MM.1S (cell line): ENCODE results near the gene GPATCH2.

ENCODE experiments used
- DNase-seq: peaks from one replicate; pipeline ENCODE4 v3.0.0-alpha.2; 2015
- H2AFZ ChIP-seq: fragments of 300-600 bp; sonication (generic); 2 replicates; pipeline ENCODE4 v1.6.0; 2016; ENCODE audit warnings: antibody characterized with exemption, low read length
- H3F3A ChIP-seq: fragments of 300-600 bp; sonication (generic); 2 replicates; pipeline ENCODE4 v1.6.1; 2016; ENCODE audit warnings: mild to moderate bottlenecking, antibody characterized with exemption, low read length, moderate library complexity, mixed read lengths; ENCODE audit not compliant: insufficient read depth
- H3K27ac ChIP-seq: fragments of 300-600 bp; sonication (generic); 2 replicates; pipeline ENCODE4 v1.5.1; 2016; ENCODE audit warnings: mild to moderate bottlenecking, low read length
- H3K27me3 ChIP-seq: fragments of 300-600 bp; sonication (generic); replicated peaks from 2 replicates; pipeline ENCODE4 v1.6.0; 2016; ENCODE audit warnings: low read length; ENCODE audit not compliant: insufficient read depth
- H3K36me3 ChIP-seq: fragments of 300-600 bp; sonication (generic); replicated peaks from 2 replicates; pipeline ENCODE4 v1.6.1; 2016; ENCODE audit warnings: mild to moderate bottlenecking, low read length, mixed read lengths; ENCODE audit not compliant: insufficient read depth
- H3K4me1 ChIP-seq: fragments of 300-600 bp; sonication (generic); 2 replicates; pipeline ENCODE4 v1.6.1; 2016; ENCODE audit warnings: low read length, mixed read lengths
- H3K4me2 ChIP-seq: fragments of 300-600 bp; sonication (generic); 2 replicates; pipeline ENCODE4 v1.6.0; 2016; ENCODE audit warnings: low read depth, low read length
- H3K4me3 ChIP-seq: fragments of 300-600 bp; sonication (generic); 2 replicates; pipeline ENCODE4 v1.5.1; 2016; ENCODE audit warnings: low read length, mixed read lengths
- H3K79me2 ChIP-seq: fragments of 300-600 bp; sonication (generic); 2 replicates; pipeline ENCODE4 v1.6.1; 2016; ENCODE audit warnings: mixed run types, low read length, mixed read lengths
- H3K9ac ChIP-seq: fragments of 300-600 bp; sonication (generic); 2 replicates; pipeline ENCODE4 v1.6.1; 2016; ENCODE audit warnings: low read length, mixed read lengths
- H3K9me2 ChIP-seq: fragments of 300-600 bp; sonication (generic); replicated peaks from 2 replicates; pipeline ENCODE4 v1.6.1; 2016; ENCODE audit warnings: mild to moderate bottlenecking, low read length, mixed read lengths; ENCODE audit not compliant: insufficient read depth
- H3K9me3 ChIP-seq: fragments of 300-600 bp; sonication (generic); replicated peaks from 2 replicates; pipeline ENCODE4 v1.6.1; 2016; ENCODE audit warnings: mild to moderate bottlenecking, low read length, mixed read lengths; ENCODE audit not compliant: insufficient read depth
- H4K20me1 ChIP-seq: fragments of 300-600 bp; sonication (generic); 2 replicates; pipeline ENCODE4 v1.6.1; 2016; ENCODE audit warnings: mild to moderate bottlenecking, low read length, moderate library complexity, mixed read lengths; ENCODE audit not compliant: insufficient read depth
- EZH2 ChIP-seq: fragments of 300-600 bp; sonication (generic); optimal IDR thresholded peaks from 2 replicates; pipeline ENCODE3; 2017; ENCODE audit warnings: low read depth, mild to moderate bottlenecking, antibody characterized with exemption, low read length, mixed read lengths
- EZH2phosphoT487 ChIP-seq: fragments of 300-600 bp; sonication (generic); IDR thresholded peaks from 2 replicates; pipeline ENCODE4 v1.6.1; 2018; ENCODE audit warnings: antibody characterized with exemption, low read length
- TF ChIP-seq, protein P1 (sequence below): fragments of 300-600 bp; sonication (generic); IDR thresholded peaks from 2 replicates; pipeline ENCODE4 v1.5.1; 2016; ENCODE audit warnings: antibody characterized with exemption, low read length, mixed read lengths

GPATCH2 gene

DNA sequence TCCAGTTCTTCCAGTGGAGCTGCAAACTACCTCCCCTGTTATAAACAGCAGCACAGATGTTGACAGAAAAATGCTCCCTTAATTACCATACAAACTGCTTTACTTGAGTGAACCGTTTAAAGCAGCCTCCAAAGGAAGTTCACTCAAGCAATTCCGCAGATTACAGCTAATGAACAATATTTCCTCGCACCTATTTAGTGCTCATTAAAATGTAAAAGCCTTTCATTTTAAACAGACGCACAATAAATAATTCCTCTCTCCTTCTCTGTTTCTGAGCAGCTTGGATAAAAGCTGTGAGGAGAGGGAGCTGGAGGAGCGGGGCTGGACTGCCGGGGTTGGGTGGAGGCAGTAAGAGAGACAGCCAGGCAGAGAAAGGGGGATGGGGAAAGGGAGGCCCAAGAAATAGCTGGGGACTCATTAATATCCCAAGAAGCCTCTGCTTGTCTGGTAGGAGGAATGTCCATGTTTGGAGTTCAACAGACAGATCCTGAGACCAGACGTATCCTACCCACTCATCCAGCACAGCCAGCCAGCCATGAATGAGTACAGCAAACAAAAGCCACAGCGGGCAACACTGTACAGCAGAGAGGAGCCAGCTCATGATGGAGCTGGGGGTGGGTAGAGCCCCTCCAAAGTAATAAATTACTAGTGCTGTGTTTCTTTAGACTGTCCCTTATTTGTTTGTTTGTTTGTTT is 227.7 kb downstream of the GPATCH2 start:
- H3K36me3 ChIP-seq: no peaks in the 10 kb centered on the region
- no peaks in the 10 kb centered on the region for H3K4me1 ChIP-seq
- TF ChIP-seq EZH2: no peak
- no peak for TF ChIP-seq EZH2phosphoT487
- TF ChIP-seq, protein P1, sequence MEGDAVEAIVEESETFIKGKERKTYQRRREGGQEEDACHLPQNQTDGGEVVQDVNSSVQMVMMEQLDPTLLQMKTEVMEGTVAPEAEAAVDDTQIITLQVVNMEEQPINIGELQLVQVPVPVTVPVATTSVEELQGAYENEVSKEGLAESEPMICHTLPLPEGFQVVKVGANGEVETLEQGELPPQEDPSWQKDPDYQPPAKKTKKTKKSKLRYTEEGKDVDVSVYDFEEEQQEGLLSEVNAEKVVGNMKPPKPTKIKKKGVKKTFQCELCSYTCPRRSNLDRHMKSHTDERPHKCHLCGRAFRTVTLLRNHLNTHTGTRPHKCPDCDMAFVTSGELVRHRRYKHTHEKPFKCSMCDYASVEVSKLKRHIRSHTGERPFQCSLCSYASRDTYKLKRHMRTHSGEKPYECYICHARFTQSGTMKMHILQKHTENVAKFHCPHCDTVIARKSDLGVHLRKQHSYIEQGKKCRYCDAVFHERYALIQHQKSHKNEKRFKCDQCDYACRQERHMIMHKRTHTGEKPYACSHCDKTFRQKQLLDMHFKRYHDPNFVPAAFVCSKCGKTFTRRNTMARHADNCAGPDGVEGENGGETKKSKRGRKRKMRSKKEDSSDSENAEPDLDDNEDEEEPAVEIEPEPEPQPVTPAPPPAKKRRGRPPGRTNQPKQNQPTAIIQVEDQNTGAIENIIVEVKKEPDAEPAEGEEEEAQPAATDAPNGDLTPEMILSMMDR: no peak
- no peaks in the 10 kb centered on the region for H3K27me3 ChIP-seq
- no peak overlapping the region for H3K9ac ChIP-seq
- DNase-seq: no peak
- H3K4me2 ChIP-seq: no peak overlapping the region
- H4K20me1 ChIP-seq: no peaks in the 10 kb centered on the region
- no peak overlapping the region for H3K27ac ChIP-seq
- H3K4me3 ChIP-seq: no peak overlapping the region
- no peaks in the 10 kb centered on the region for H3K9me3 ChIP-seq
- H3F3A ChIP-seq: no peaks in the 10 kb centered on the region
- no peak overlapping the region for H2AFZ ChIP-seq
- H3K79me2 ChIP-seq: no peaks in the 10 kb centered on the region
- no peaks in the 10 kb centered on the region for H3K9me2 ChIP-seq

DNA sequence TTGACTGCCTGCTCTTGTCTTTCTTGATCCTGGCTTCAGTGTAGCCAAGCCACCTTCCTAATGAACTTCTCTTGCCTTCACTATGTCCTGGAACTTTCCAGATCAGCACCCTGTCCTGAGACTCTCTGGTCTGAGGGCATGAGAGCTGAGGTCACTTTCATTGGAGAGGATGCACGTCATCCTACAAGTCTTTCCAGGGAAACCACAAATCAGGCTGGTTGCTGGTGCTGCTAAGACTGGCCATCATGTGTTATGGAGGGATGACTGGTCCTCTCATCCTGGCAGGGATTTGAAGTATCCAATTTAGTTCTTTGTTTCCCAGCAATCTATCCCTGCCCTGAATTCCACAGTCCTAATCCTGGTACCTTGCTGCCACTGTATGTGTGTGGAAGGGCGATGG is 228.6 kb downstream of the GPATCH2 start:
- no peaks in the 10 kb centered on the region for H3F3A ChIP-seq
- H3K9ac ChIP-seq: no peak overlapping the region
- no peaks in the 10 kb centered on the region for H3K4me1 ChIP-seq
- H3K9me2 ChIP-seq: no peaks in the 10 kb centered on the region
- TF ChIP-seq, protein P1: no peak
- TF ChIP-seq EZH2: no peak
- TF ChIP-seq EZH2phosphoT487: no peak
- no peak overlapping the region for H3K4me3 ChIP-seq
- H3K9me3 ChIP-seq: no peaks in the 10 kb centered on the region
- H3K36me3 ChIP-seq: no peaks in the 10 kb centered on the region
- H2AFZ ChIP-seq: no peak overlapping the region
- no peaks in the 10 kb centered on the region for H3K27me3 ChIP-seq
- no peaks in the 10 kb centered on the region for H4K20me1 ChIP-seq
- no peaks in the 10 kb centered on the region for H3K79me2 ChIP-seq
- no peak overlapping the region for H3K27ac ChIP-seq
- H3K4me2 ChIP-seq: no peak overlapping the region
- DNase-seq: no peak

DNA sequence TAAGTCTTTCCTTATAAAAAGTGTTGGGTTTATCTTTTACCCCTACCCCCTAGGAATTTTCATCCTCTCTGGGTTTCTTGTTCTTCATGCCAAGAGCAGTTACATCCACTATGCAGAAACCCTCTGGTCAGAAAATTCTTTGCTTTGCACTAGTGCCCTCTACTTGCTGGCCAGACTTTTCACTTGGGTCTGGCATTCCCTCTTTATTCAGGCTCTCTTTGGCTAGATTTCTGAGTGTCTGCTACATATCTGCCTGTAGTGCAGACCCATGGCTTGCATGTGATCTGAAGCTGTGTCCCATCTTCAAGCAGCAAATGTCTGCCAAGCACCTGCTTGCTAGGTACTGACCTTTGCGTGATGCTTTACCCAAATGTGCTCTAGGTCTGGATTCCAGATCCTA is 237.0 kb downstream of the GPATCH2 start:
- no peak for DNase-seq
- Histone ChIP-seq H3K4me2 (no peak overlapping the region), H3K9ac (no peak overlapping the region), H3F3A (no peaks in the 10 kb centered on the region), H3K4me3 (no peak overlapping the region), H3K4me1 (no peaks in the 10 kb centered on the region), H3K79me2 (no peaks in the 10 kb centered on the region), H3K36me3 (no peaks in the 10 kb centered on the region), H3K27ac (no peak overlapping the region), H4K20me1 (no peaks in the 10 kb centered on the region), H2AFZ (no peak overlapping the region), H3K9me2 (no peaks in the 10 kb centered on the region), H3K27me3 (no peaks in the 10 kb centered on the region), H3K9me3 (no peaks in the 10 kb centered on the region)
- TF ChIP-seq EZH2phosphoT487 (no peak), EZH2 (no peak)
- TF ChIP-seq, protein P1: 0 out of 2 replicates have a peak, but pooled peaks have one; percentile 3
